HG03520 (cell line): ENCODE results near the gene TMCC2.
A peak's percentile ranks its signal among the peaks of the same experiment; 100 is the strongest.

ENCODE experiments used
- ATAC-seq: cut with Tn5 transposase; IDR thresholded peaks from one replicate; pipeline ENCODE4 v1.9.1; 2021; ENCODE audit warnings: mild to moderate bottlenecking, moderate library complexity; ENCODE audit not compliant: unreplicated experiment

TMCC2 gene

GRCh38 chr1:205239078-205239477 lies 11.3 kb downstream of the TMCC2 start:
- no peak for ATAC-seq

- ATAC-seq: no peak
Measured at GRCh38 chr1:205240118-205240517, 12.4 kb downstream of the TMCC2 start.

- ATAC-seq: no peak
Measured at GRCh38 chr1:205240569-205240968, 12.8 kb downstream of the TMCC2 start.

- no peak for ATAC-seq
Measured at GRCh38 chr1:205241366-205242030, 13.8 kb downstream of the TMCC2 start.

- ATAC-seq: no peak
Measured at GRCh38 chr1:205243350-205244191, 15.8 kb downstream of the TMCC2 start.

GRCh38 chr1:205244384-205244783 lies 16.6 kb downstream of the TMCC2 start:
- no peak for ATAC-seq

GRCh38 chr1:205245096-205245495 lies 17.4 kb downstream of the TMCC2 start:
- no peak for ATAC-seq

GRCh38 chr1:205246351-205247119 lies 18.8 kb downstream of the TMCC2 start:
- ATAC-seq: no peak

GRCh38 chr1:205247130-205247921 lies 19.6 kb downstream of the TMCC2 start:
- ATAC-seq: no peak

- no peak for ATAC-seq
Measured at GRCh38 chr1:205248793-205249601, 21.3 kb downstream of the TMCC2 start.

GRCh38 chr1:205249651-205250050 lies 21.9 kb downstream of the TMCC2 start:
- no peak for ATAC-seq

- ATAC-seq: no peak
Measured at GRCh38 chr1:205250699-205251098, 23.0 kb downstream of the TMCC2 start.

GRCh38 chr1:205251576-205251975 lies 23.8 kb downstream of the TMCC2 start:
- ATAC-seq: no peak

GRCh38 chr1:205255941-205256780 lies 28.4 kb downstream of the TMCC2 start:
- ATAC-seq: peak; percentile 60

- ATAC-seq: no peak
Measured at GRCh38 chr1:205256951-205257625, 29.3 kb downstream of the TMCC2 start.

GRCh38 chr1:205257735-205258134 lies 30.0 kb downstream of the TMCC2 start:
- ATAC-seq: no peak

- ATAC-seq: no peak
Measured at GRCh38 chr1:205258261-205258691, 30.5 kb downstream of the TMCC2 start.

GRCh38 chr1:205258719-205259118 lies 31.0 kb downstream of the TMCC2 start:
- ATAC-seq: no peak
